HG02610 (cell line): ENCODE data around the gene SBSN.

ENCODE experiments used
- ATAC-seq: cut with Tn5 transposase; IDR thresholded peaks from one replicate; pipeline ENCODE4 v1.9.1; 2021; ENCODE audit warnings: mild to moderate bottlenecking, moderate library complexity; ENCODE audit not compliant: unreplicated experiment

Gene SBSN

GRCh38 chr19:35555301-35556005 lies 27.3 kb upstream of the SBSN start:
- ATAC-seq: no peak

- no peak for ATAC-seq
Observed at GRCh38 chr19:35554076-35554475, 26.0 kb upstream of the SBSN start.

GRCh38 chr19:35553385-35554000 lies 25.4 kb upstream of the SBSN start:
- ATAC-seq: no peak

- ATAC-seq: no peak
Observed at GRCh38 chr19:35552534-35553384, 24.6 kb upstream of the SBSN start.

DNA sequence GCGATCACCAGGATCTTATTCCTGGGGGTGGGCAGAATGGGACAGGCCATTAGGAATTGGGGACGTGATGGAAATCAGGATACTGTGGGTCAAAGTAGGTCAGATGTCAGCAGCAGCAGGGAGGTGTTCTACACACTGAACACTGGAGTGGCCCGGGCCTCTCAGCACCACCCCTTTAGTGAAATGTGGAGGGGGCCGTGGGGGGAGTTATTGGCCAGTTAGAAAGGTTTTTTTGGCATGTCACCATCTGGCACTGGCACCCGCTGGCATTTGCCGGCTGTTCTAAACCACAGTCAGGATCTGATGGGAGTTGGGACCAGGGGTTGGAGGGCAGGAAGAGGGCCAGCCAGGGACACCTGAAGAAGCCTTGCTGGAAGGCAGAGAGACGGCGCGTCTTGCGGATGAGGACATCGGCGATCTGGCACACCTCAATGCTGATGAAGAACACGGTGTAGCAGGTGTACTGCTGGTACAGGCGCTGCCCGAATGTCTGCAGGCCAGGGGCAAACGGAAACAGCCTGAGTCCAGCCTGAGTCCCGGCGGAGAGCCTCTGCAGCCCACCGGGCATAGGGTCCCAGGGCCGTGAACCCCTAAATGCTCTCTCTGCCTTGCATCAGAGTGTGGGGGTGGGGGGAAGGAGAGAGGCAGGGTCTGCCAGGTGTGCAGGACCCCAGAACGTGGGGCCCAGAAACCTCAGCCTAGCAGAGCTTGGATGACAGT lies 23.1 kb upstream of the SBSN start:
- no peak for ATAC-seq

- ATAC-seq: no peak
Observed at GRCh38 chr19:35549879-35550523, 21.9 kb upstream of the SBSN start.

GRCh38 chr19:35549174-35549788 lies 21.2 kb upstream of the SBSN start:
- no peak for ATAC-seq

DNA sequence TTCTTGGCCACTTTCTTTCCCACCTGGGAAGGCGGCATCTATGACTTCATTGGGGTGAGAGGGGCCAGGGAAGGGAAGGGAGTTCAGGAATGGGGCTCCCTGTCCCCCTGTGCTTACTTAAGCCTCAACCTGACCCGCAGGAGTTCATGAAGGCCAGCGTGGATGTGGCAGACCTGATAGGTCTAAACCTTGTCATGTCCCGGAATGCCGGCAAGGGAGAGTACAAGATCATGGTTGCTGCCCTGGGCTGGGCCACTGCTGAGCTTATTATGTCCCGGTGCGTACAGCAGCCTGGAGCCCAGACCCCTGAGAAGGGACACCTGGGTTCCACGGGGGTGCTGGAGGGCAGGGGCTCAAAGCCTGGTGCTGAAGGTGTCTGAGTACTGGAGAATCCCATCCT lies 18.4 kb upstream of the SBSN start:
- ATAC-seq: no peak

DNA sequence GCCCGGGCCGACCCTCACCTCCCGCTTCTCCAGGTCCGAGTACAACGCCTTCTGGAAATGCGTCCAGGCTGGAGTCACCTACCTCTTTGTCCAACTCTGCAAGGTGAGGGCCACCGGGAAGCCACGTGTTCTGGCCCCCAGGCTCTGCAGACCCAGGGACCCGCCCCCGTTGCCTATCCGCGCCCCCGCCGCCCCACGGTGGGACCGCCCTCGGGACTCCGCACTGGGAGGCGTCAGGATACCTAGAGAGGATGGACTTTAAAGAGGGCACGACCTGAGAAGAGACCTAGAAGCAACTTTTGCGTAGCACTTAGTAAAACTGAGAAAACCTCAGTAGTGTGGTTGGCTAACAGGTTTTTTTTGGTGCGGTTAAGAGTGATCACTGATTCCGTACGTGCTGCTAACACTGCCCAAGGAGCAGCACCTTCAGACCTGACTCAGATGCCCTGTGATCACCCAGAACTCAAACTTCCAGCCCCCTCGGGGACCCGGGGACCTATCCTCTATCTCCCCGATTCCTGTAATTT lies 17.8 kb upstream of the SBSN start:
- peak; percentile 51 for ATAC-seq

DNA sequence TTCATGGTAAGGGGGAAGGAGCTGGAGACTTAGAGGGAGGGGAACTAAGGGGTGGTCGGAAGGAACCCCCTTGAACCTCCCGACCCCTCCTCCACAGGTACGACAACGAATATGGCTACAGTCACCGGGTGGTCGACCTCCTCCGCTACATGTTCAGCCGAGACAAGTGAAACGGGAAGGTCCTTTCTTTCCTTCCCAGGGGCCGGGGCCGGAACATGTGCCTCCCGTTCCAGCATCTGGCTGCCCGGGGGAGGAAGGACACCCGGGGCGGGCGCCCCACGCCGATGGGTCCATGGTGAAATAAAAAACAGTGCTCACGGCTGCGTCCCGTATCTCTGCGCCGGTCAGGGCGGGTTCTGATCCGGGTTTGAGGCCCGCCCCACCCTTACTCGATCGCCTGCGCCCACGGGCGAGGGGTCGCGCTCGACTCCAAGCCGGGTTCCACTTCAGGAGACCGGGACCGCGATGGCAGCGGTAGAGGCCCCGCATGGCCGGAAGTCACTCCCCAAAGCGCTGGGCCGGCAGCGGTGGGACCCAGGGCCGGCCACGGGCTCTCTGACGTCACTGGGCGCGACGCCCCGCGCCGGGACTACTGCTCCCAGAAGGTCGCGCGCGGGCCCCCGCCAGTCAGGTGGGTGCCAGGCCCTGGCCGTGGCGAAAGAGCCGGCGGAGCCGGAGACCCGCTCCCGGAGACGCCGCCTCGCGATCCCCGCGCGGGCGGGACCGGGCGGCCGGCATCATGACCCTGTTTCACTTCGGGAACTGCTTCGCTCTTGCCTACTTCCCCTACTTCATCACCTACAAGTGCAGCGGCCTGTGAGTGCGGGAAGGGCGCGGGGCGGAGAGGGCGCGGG lies 17.1 kb upstream of the SBSN start, which contains the start of gene TMEM147:
Gene TMEM147, plus strand, starts transcription at position 626 of the 854 bp plus-strand sequence. Its CDS starts 114 bp downstream, at position 740.
- peak; percentile 69 for ATAC-seq

DNA sequence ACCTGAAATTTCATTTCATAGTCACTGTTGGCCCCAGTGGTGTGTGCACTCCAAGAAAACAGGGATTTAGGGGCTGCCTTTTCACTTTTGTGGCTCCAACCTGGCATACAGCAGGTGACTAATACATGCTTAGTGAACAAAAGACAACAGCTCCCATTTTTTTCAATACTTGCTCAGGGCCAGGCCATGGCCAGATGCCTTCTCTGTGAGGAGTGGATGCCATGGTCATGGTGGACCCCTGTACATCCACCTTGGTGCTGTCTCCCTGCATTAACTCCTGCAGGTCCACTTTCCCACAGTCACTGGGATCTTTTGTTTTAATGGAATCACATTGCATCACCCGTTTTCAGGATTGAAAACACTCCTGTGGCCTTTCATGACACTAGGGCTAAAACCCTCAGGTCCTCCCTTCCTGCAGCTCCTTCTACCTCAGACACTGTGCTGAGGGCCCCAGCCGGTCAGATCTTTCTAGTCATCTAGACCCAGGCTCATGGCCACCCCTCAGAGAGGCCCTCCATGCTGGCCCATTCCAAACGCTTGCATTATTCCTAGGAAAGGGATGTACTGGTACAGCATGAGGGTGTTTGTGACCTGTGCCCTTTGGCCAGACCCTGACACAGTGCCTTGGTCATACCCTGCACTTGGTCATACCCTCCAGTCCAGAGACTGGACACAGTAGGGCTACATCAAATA lies 16.1 kb upstream of the SBSN start:
- ATAC-seq: no peak

DNA sequence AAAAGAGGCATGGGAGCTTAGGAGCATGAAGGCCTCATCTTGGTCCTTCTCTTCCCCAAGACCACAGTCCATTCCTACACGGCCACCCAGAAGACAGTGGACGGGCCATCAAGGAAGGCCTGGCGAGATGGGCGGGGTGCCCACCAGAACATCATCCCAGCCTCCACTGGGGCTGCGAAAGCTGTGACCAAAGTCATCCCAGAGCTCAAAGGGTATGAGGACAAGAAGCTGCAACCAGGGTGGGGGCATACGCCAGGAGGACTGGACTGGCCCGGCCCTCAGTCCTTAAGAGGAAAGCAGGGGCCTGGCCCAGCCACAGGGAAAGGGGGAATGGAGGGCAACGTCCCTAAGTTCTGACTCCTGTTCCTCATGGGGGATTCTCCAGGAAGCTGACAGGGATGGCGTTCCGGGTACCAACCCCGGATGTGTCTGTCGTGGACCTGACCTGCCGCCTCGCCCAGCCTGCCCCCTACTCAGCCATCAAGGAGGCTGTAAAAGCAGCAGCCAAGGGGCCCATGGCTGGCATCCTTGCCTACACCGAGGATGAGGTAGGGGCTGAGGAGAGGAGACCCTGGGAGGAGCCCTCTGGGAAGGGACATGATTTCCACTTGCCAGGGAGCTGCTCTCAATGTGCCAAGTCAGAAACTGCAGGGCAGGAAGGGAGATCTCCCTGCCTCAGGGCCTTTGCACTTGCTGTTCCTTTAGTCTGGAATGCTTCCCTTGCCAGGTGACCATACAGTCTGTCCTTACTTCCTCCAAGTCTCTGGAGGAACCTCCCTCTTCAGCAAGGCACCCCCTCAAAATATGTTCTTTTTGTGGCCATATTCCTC lies 15.4 kb upstream of the SBSN start:
- no peak for ATAC-seq

- ATAC-seq: no peak
Observed at GRCh38 chr19:35542209-35542608, 14.1 kb upstream of the SBSN start.

DNA sequence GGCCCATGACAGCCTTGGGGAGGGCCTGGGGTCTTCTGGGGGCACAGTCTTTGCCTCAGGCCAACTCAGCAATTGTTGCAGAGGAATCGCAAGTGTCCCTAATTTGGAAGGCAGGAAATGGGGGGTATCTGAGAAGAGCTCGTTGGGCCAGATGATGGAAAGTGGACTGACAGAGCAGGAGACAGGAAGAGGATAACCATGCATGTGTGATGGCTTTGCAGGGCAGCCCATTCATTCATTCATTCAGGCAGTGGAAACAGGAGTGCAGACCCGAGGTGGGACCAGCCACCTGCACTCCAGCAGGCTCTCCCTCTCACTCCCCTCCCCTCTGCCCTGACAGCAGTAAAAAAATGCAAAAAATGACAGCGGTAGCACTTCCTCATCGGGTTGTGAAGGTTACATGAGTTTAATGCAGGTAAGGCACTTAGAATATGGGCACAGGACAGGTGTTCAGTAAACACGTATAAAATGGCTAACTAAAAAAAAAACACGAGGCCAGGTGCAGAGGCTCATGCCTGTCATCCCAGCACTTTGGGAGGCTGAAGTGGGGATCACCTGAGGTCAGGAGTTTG lies 12.3 kb upstream of the SBSN start:
- no peak for ATAC-seq

GRCh38 chr19:35539850-35540249 lies 11.7 kb upstream of the SBSN start:
- ATAC-seq: no peak

GRCh38 chr19:35539314-35539713 lies 11.2 kb upstream of the SBSN start:
- no peak for ATAC-seq

DNA sequence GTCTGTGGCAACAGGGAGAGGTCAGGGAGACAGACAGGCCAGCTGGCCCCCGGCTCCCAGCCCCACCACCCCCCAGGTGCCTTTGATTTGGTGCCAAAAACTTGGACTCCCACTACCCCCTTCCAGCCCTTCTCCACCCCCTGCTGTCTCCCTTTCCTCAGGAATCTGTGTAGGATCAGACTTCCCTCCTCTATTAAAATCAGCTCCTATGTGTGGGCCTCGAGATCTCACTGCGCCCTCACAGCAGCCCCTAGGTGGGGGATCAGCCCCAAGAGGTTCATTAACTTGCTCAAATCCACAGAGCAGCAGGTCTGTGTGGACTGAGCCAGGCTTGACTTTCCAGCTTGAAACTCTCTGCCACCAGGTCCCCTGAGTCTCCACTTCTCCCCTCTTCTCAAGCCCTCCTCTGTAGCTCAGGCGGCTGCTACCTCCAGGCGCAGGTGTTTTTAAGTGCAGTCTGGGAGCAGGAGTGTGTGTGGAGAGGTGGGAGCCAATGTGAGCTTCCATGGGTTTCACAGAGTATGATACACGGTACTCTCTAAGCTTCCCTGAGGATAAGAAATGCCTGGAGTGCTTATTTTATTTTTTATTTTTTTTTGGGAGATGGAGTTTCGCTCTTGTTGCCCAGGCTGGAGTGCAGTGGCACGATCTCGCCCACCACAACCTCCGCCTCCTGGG lies 6.8 kb upstream of the SBSN start:
- no peak for ATAC-seq
